H9 (cell line): ENCODE data around the gene FBLL1. TPM values are rescaled to one million over a fixed set of nuclear protein-coding genes. Genes with fewer than 3 reads are reported as not detected.

Experiments used
- DNase-seq: peaks from one replicate; pipeline ENCODE4 v3.0.0-alpha.2; 2017
- H2AFZ ChIP-seq: one replicate; pipeline ENCODE4 v1.6.1; 2013; ENCODE audit warnings: mild to moderate bottlenecking, low read length, control low read depth, moderate library complexity
- H2AK5ac ChIP-seq: 2 replicates; pipeline ENCODE4 v1.6.1; 2013; ENCODE audit warnings: low read length, control low read depth, mixed read lengths; ENCODE audit not compliant: insufficient read length
- H2BK120ac ChIP-seq: one replicate; pipeline ENCODE4 v1.6.1; 2013; ENCODE audit warnings: low read depth, mild to moderate bottlenecking, low read length, control low read depth, inconsistent platforms; ENCODE audit not compliant: poor library complexity, severe bottlenecking
- H2BK12ac ChIP-seq: 2 replicates; pipeline ENCODE4 v1.6.1; 2013; ENCODE audit warnings: low read length, control low read depth, mixed read lengths, low read depth; ENCODE audit not compliant: insufficient read length
- H2BK15ac ChIP-seq: 2 replicates; pipeline ENCODE4 v1.6.1; 2013; ENCODE audit warnings: low read depth, low read length, control low read depth
- H2BK20ac ChIP-seq: one replicate; pipeline ENCODE4 v1.6.1; 2013; ENCODE audit warnings: low read depth, mild to moderate bottlenecking, low read length, control low read depth, inconsistent platforms; ENCODE audit not compliant: poor library complexity, severe bottlenecking
- H2BK5ac ChIP-seq: 2 replicates; pipeline ENCODE4 v1.6.1; 2013; ENCODE audit warnings: low read length, control low read depth, mixed read lengths; ENCODE audit not compliant: insufficient read length
- H3K14ac ChIP-seq: 2 replicates; pipeline ENCODE4 v1.6.1; 2013; ENCODE audit warnings: low read length, control low read depth; ENCODE audit not compliant: insufficient read depth
- H3K18ac ChIP-seq: 2 replicates; pipeline ENCODE4 v1.6.1; 2013; ENCODE audit warnings: low read depth, mild to moderate bottlenecking, mixed read lengths, low read length, control low read depth; ENCODE audit not compliant: insufficient read length
- H3K23ac ChIP-seq: 2 replicates; pipeline ENCODE4 v1.6.1; 2013; ENCODE audit warnings: low read length, control low read depth, mixed read lengths, low read depth; ENCODE audit not compliant: insufficient read length
- H3K23me2 ChIP-seq: 2 replicates; pipeline ENCODE4 v1.6.1; 2013; ENCODE audit warnings: low read depth, mild to moderate bottlenecking, mixed read lengths, low read length, control low read depth; ENCODE audit not compliant: insufficient read length, poor library complexity, severe bottlenecking
- H3K27ac ChIP-seq: 2 replicates; pipeline ENCODE4 v1.5.1; 2013; ENCODE audit warnings: low read length, control low read depth, mixed read lengths, low read depth; ENCODE audit not compliant: insufficient read length
- H3K27me3 ChIP-seq: 2 replicates; pipeline ENCODE4 v1.6.1; 2013; ENCODE audit warnings: low read length, control low read depth, inconsistent platforms; ENCODE audit not compliant: insufficient read depth
- H3K4ac ChIP-seq: 2 replicates; pipeline ENCODE4 v1.6.1; 2013; ENCODE audit warnings: low read depth, mild to moderate bottlenecking, control low read depth, inconsistent platforms, low read length, moderate library complexity
- H3K4me1 ChIP-seq: 2 replicates; pipeline ENCODE4 v1.6.1; 2013; ENCODE audit warnings: low read length, control low read depth, inconsistent platforms; ENCODE audit not compliant: insufficient read depth
- H3K4me2 ChIP-seq: 2 replicates; pipeline ENCODE4 v1.6.1; 2013; ENCODE audit warnings: low read length, control low read depth, mixed read lengths; ENCODE audit not compliant: insufficient read length, insufficient read depth
- H3K56ac ChIP-seq: 2 replicates; pipeline ENCODE4 v1.6.1; 2013; ENCODE audit warnings: low read depth, mild to moderate bottlenecking, mixed read lengths, low read length, control low read depth; ENCODE audit not compliant: insufficient read length
- H3K79me1 ChIP-seq: 2 replicates; pipeline ENCODE4 v1.6.1; 2013; ENCODE audit warnings: low read depth, mild to moderate bottlenecking, moderate library complexity, low read length, control low read depth, inconsistent platforms; ENCODE audit not compliant: insufficient read depth, poor library complexity, severe bottlenecking
- H3K79me2 ChIP-seq: 2 replicates; pipeline ENCODE4 v1.6.1; 2013; ENCODE audit warnings: low read length, control low read depth, inconsistent platforms; ENCODE audit not compliant: insufficient read depth
- H3K9ac ChIP-seq: 2 replicates; pipeline ENCODE4 v1.6.1; 2013; ENCODE audit warnings: low read length, control low read depth, mixed read lengths; ENCODE audit not compliant: insufficient read length; ENCODE audit errors: extremely low read depth
- H3K9me3 ChIP-seq: one replicate; pipeline ENCODE4 v1.6.1; 2013; ENCODE audit warnings: low read depth, low read length, inconsistent platforms; ENCODE audit not compliant: control insufficient read depth
- H3T11ph ChIP-seq: one replicate; pipeline ENCODE4 v1.6.1; 2013; ENCODE audit warnings: mild to moderate bottlenecking, low read length, control low read depth, inconsistent platforms
- H4K20me1 ChIP-seq: one replicate; pipeline ENCODE4 v1.6.1; 2013; ENCODE audit not compliant: control insufficient read depth, insufficient read length, insufficient read depth
- H4K5ac ChIP-seq: 2 replicates; pipeline ENCODE4 v1.6.1; 2013; ENCODE audit warnings: low read depth, mild to moderate bottlenecking, mixed read lengths, low read length, control low read depth; ENCODE audit not compliant: insufficient read length
- H4K8ac ChIP-seq: replicated peaks from 2 replicates; pipeline ENCODE4 v1.6.1; 2013; ENCODE audit warnings: low read length, control low read depth, mixed read lengths, low read depth; ENCODE audit not compliant: insufficient read length
- H4K91ac ChIP-seq: 2 replicates; pipeline ENCODE4 v1.6.1; 2013; ENCODE audit warnings: low read depth, mild to moderate bottlenecking, moderate library complexity, mixed read lengths, low read length, control low read depth; ENCODE audit not compliant: insufficient read length
- H3K27ac Mint-ChIP-seq, 3 experiments: 2 replicates in 2 of 3; 3 replicates in 1 of 3; pipeline ENCODE4 v1.8.0; 2020 to 2021; ENCODE audit warnings: mixed read lengths in 3 of 3, mild to moderate bottlenecking in 1 of 3, moderate library complexity in 1 of 3
- H3K27me3 Mint-ChIP-seq: 2 replicates; pipeline ENCODE4 v1.8.0; 2021; ENCODE audit warnings: low read depth, mild to moderate bottlenecking, moderate library complexity, mixed read lengths
- H3K36me3 Mint-ChIP-seq, 3 experiments: 2 replicates in 2 of 3; 3 replicates in 1 of 3; pipeline ENCODE4 v1.8.0; 2020 to 2021; ENCODE audit warnings: low read depth in 3 of 3, mixed read lengths in 3 of 3; ENCODE audit not compliant: insufficient read depth in 1 of 3
- H3K4me1 Mint-ChIP-seq, 2 experiments: 2 replicates each; pipeline ENCODE4 v1.8.0; 2020; ENCODE audit warnings: mixed read lengths in 2 of 2
- H3K4me3 Mint-ChIP-seq, 2 experiments: 2 replicates in 1 of 2; 3 replicates in 1 of 2; pipeline ENCODE4 v1.8.0; 2020 to 2021; ENCODE audit warnings: mild to moderate bottlenecking in 2 of 2, mixed read lengths in 2 of 2, moderate library complexity in 1 of 2
- H3K9me3 Mint-ChIP-seq, 2 experiments: 2 replicates in 1 of 2; 3 replicates in 1 of 2; pipeline ENCODE4 v1.8.0; 2020; ENCODE audit warnings: mild to moderate bottlenecking in 2 of 2, mixed read lengths in 2 of 2, moderate library complexity in 1 of 2
- CTCF ChIP-seq: fragments of 200-600 bp; sonication (generic); conservative IDR thresholded peaks from 3 replicates; pipeline ENCODE4 v1.8.0; 2021; ENCODE audit warnings: antibody characterized with exemption, mild to moderate bottlenecking
- WGBS: extraction: QIAGEN DNeasy Blood & Tissue Kit; methylation state at CpG from one replicate; pipeline ENCODE4 v1.1.7; 2013; ENCODE audit warnings: missing lambda C conversion rate, low lambda C conversion rate, mixed read lengths; ENCODE audit not compliant: insufficient read length; ENCODE audit errors: extremely low coverage; 5-methylcytosine and 5-hydroxymethylcytosine counted together
- total RNA-seq: library from RNA; stranded (reverse); gene quantifications from 2 replicates; pipeline ENCODE4 v1.2.1, GENCODE V29; 2021

Gene FBLL1
- total RNA-seq, 1 experiment from 2014 or later: 3.6 TPM

GRCh38 chr5:168568738-168569137 is 39.6 kb downstream of the FBLL1 start:
- Histone ChIP-seq H2BK120ac (no peak overlapping the region), H3K23ac (no peak overlapping the region), H2BK15ac (no peak overlapping the region), H3K79me1 (peaks cover 3% of the 10 kb centered on the region), H3K4me2 (no peak overlapping the region), H4K91ac (no peak overlapping the region), H3K27me3 (no peaks in the 10 kb centered on the region), H2BK12ac (no peak overlapping the region), H3K56ac (no peak overlapping the region), H3K4ac (no peak overlapping the region), H3K23me2 (no peaks in the 10 kb centered on the region), H3K4me1 (no peaks in the 10 kb centered on the region), H3K79me2 (peaks cover 28% of the 10 kb centered on the region; the same call in 1 of the 2 replicates), H2BK20ac (no peak overlapping the region), H2AK5ac (no peak overlapping the region), H3T11ph (no peak overlapping the region), H3K18ac (no peak overlapping the region), H4K5ac (no peak overlapping the region), H4K8ac (no peak overlapping the region), H3K27ac (no peak overlapping the region), H4K20me1 (no peaks in the 10 kb centered on the region), H3K14ac (no peak overlapping the region), H2BK5ac (no peak overlapping the region), H3K9ac (no peak overlapping the region), H3K9me3 (no peaks in the 10 kb centered on the region), H2AFZ (no peak overlapping the region)
- DNase-seq: no peak
- Mint-ChIP-seq H3K9me3 (no peaks in the 10 kb centered on the region), H3K27me3 (no peaks in the 10 kb centered on the region), H3K27ac (no peak overlapping the region), H3K4me1 (peaks cover 16 to 17% of the 10 kb centered on the region in 2 experiments), H3K36me3 (peaks cover 28 to 40% (median 35%) of the 10 kb centered on the region in 3 experiments), H3K4me3 (no peak overlapping the region)
- no CpG with 5 or more reads among the region's 6 CpGs for WGBS
- TF ChIP-seq CTCF: no peak
